H9 (cell line): ENCODE results near the gene KIF16B. TPM values are rescaled to one million over a fixed set of nuclear protein-coding genes. Genes with fewer than 3 reads are reported as not detected.

Experiments
- DNase-seq: peaks from one replicate; pipeline ENCODE4 v3.0.0-alpha.2; 2017
- H2AFZ ChIP-seq: one replicate; pipeline ENCODE4 v1.6.1; 2013; ENCODE audit warnings: mild to moderate bottlenecking, low read length, control low read depth, moderate library complexity
- H2AK5ac ChIP-seq: 2 replicates; pipeline ENCODE4 v1.6.1; 2013; ENCODE audit warnings: low read length, control low read depth, mixed read lengths; ENCODE audit not compliant: insufficient read length
- H2BK120ac ChIP-seq: one replicate; pipeline ENCODE4 v1.6.1; 2013; ENCODE audit warnings: low read depth, mild to moderate bottlenecking, low read length, control low read depth, inconsistent platforms; ENCODE audit not compliant: poor library complexity, severe bottlenecking
- H2BK12ac ChIP-seq: 2 replicates; pipeline ENCODE4 v1.6.1; 2013; ENCODE audit warnings: low read length, control low read depth, mixed read lengths, low read depth; ENCODE audit not compliant: insufficient read length
- H2BK15ac ChIP-seq: 2 replicates; pipeline ENCODE4 v1.6.1; 2013; ENCODE audit warnings: low read depth, low read length, control low read depth
- H2BK20ac ChIP-seq: one replicate; pipeline ENCODE4 v1.6.1; 2013; ENCODE audit warnings: low read depth, mild to moderate bottlenecking, low read length, control low read depth, inconsistent platforms; ENCODE audit not compliant: poor library complexity, severe bottlenecking
- H2BK5ac ChIP-seq: 2 replicates; pipeline ENCODE4 v1.6.1; 2013; ENCODE audit warnings: low read length, control low read depth, mixed read lengths; ENCODE audit not compliant: insufficient read length
- H3K14ac ChIP-seq: 2 replicates; pipeline ENCODE4 v1.6.1; 2013; ENCODE audit warnings: low read length, control low read depth; ENCODE audit not compliant: insufficient read depth
- H3K18ac ChIP-seq: 2 replicates; pipeline ENCODE4 v1.6.1; 2013; ENCODE audit warnings: low read depth, mild to moderate bottlenecking, mixed read lengths, low read length, control low read depth; ENCODE audit not compliant: insufficient read length
- H3K23ac ChIP-seq: 2 replicates; pipeline ENCODE4 v1.6.1; 2013; ENCODE audit warnings: low read length, control low read depth, mixed read lengths, low read depth; ENCODE audit not compliant: insufficient read length
- H3K23me2 ChIP-seq: 2 replicates; pipeline ENCODE4 v1.6.1; 2013; ENCODE audit warnings: low read depth, mild to moderate bottlenecking, mixed read lengths, low read length, control low read depth; ENCODE audit not compliant: insufficient read length, poor library complexity, severe bottlenecking
- H3K27ac ChIP-seq: 2 replicates; pipeline ENCODE4 v1.5.1; 2013; ENCODE audit warnings: low read length, control low read depth, mixed read lengths, low read depth; ENCODE audit not compliant: insufficient read length
- H3K27me3 ChIP-seq: 2 replicates; pipeline ENCODE4 v1.6.1; 2013; ENCODE audit warnings: low read length, control low read depth, inconsistent platforms; ENCODE audit not compliant: insufficient read depth
- H3K4ac ChIP-seq: 2 replicates; pipeline ENCODE4 v1.6.1; 2013; ENCODE audit warnings: low read depth, mild to moderate bottlenecking, control low read depth, inconsistent platforms, low read length, moderate library complexity
- H3K4me1 ChIP-seq: 2 replicates; pipeline ENCODE4 v1.6.1; 2013; ENCODE audit warnings: low read length, control low read depth, inconsistent platforms; ENCODE audit not compliant: insufficient read depth
- H3K4me2 ChIP-seq: 2 replicates; pipeline ENCODE4 v1.6.1; 2013; ENCODE audit warnings: low read length, control low read depth, mixed read lengths; ENCODE audit not compliant: insufficient read length, insufficient read depth
- H3K56ac ChIP-seq: 2 replicates; pipeline ENCODE4 v1.6.1; 2013; ENCODE audit warnings: low read depth, mild to moderate bottlenecking, mixed read lengths, low read length, control low read depth; ENCODE audit not compliant: insufficient read length
- H3K79me1 ChIP-seq: 2 replicates; pipeline ENCODE4 v1.6.1; 2013; ENCODE audit warnings: low read depth, mild to moderate bottlenecking, moderate library complexity, low read length, control low read depth, inconsistent platforms; ENCODE audit not compliant: insufficient read depth, poor library complexity, severe bottlenecking
- H3K79me2 ChIP-seq: 2 replicates; pipeline ENCODE4 v1.6.1; 2013; ENCODE audit warnings: low read length, control low read depth, inconsistent platforms; ENCODE audit not compliant: insufficient read depth
- H3K9ac ChIP-seq: 2 replicates; pipeline ENCODE4 v1.6.1; 2013; ENCODE audit warnings: low read length, control low read depth, mixed read lengths; ENCODE audit not compliant: insufficient read length; ENCODE audit errors: extremely low read depth
- H3K9me3 ChIP-seq: one replicate; pipeline ENCODE4 v1.6.1; 2013; ENCODE audit warnings: low read depth, low read length, inconsistent platforms; ENCODE audit not compliant: control insufficient read depth
- H3T11ph ChIP-seq: one replicate; pipeline ENCODE4 v1.6.1; 2013; ENCODE audit warnings: mild to moderate bottlenecking, low read length, control low read depth, inconsistent platforms
- H4K20me1 ChIP-seq: one replicate; pipeline ENCODE4 v1.6.1; 2013; ENCODE audit not compliant: control insufficient read depth, insufficient read length, insufficient read depth
- H4K5ac ChIP-seq: 2 replicates; pipeline ENCODE4 v1.6.1; 2013; ENCODE audit warnings: low read depth, mild to moderate bottlenecking, mixed read lengths, low read length, control low read depth; ENCODE audit not compliant: insufficient read length
- H4K8ac ChIP-seq: replicated peaks from 2 replicates; pipeline ENCODE4 v1.6.1; 2013; ENCODE audit warnings: low read length, control low read depth, mixed read lengths, low read depth; ENCODE audit not compliant: insufficient read length
- H4K91ac ChIP-seq: 2 replicates; pipeline ENCODE4 v1.6.1; 2013; ENCODE audit warnings: low read depth, mild to moderate bottlenecking, moderate library complexity, mixed read lengths, low read length, control low read depth; ENCODE audit not compliant: insufficient read length
- H3K27ac Mint-ChIP-seq, 3 experiments: 2 replicates in 2 of 3; 3 replicates in 1 of 3; pipeline ENCODE4 v1.8.0; 2020 to 2021; ENCODE audit warnings: mixed read lengths in 3 of 3, mild to moderate bottlenecking in 1 of 3, moderate library complexity in 1 of 3
- H3K27me3 Mint-ChIP-seq: 2 replicates; pipeline ENCODE4 v1.8.0; 2021; ENCODE audit warnings: low read depth, mild to moderate bottlenecking, moderate library complexity, mixed read lengths
- H3K36me3 Mint-ChIP-seq, 3 experiments: 2 replicates in 2 of 3; 3 replicates in 1 of 3; pipeline ENCODE4 v1.8.0; 2020 to 2021; ENCODE audit warnings: low read depth in 3 of 3, mixed read lengths in 3 of 3; ENCODE audit not compliant: insufficient read depth in 1 of 3
- H3K4me1 Mint-ChIP-seq, 2 experiments: 2 replicates each; pipeline ENCODE4 v1.8.0; 2020; ENCODE audit warnings: mixed read lengths in 2 of 2
- H3K4me3 Mint-ChIP-seq, 2 experiments: 2 replicates in 1 of 2; 3 replicates in 1 of 2; pipeline ENCODE4 v1.8.0; 2020 to 2021; ENCODE audit warnings: mild to moderate bottlenecking in 2 of 2, mixed read lengths in 2 of 2, moderate library complexity in 1 of 2
- H3K9me3 Mint-ChIP-seq, 2 experiments: 2 replicates in 1 of 2; 3 replicates in 1 of 2; pipeline ENCODE4 v1.8.0; 2020; ENCODE audit warnings: mild to moderate bottlenecking in 2 of 2, mixed read lengths in 2 of 2, moderate library complexity in 1 of 2
- CTCF ChIP-seq: fragments of 200-600 bp; sonication (generic); conservative IDR thresholded peaks from 3 replicates; pipeline ENCODE4 v1.8.0; 2021; ENCODE audit warnings: antibody characterized with exemption, mild to moderate bottlenecking
- WGBS: extraction: QIAGEN DNeasy Blood & Tissue Kit; methylation state at CpG from one replicate; pipeline ENCODE4 v1.1.7; 2013; ENCODE audit warnings: missing lambda C conversion rate, low lambda C conversion rate, mixed read lengths; ENCODE audit not compliant: insufficient read length; ENCODE audit errors: extremely low coverage; 5-methylcytosine and 5-hydroxymethylcytosine counted together
- total RNA-seq: library from RNA; stranded (reverse); gene quantifications from 2 replicates; pipeline ENCODE4 v1.2.1, GENCODE V29; 2021

The KIF16B gene
- total RNA-seq, 1 experiment from 2014 or later = 7.4 TPM

- H3K4ac ChIP-seq = no peak overlapping the region
- H4K5ac ChIP-seq = no peak overlapping the region
- no peaks in the 10 kb centered on the region for H3K9me3 ChIP-seq
- no peak overlapping the region for H2BK120ac ChIP-seq
- H2BK12ac ChIP-seq = no peak overlapping the region
- no peak overlapping the region for H3K14ac ChIP-seq
- H3K36me3 Mint-ChIP-seq = no peaks in the 10 kb centered on the region
- H4K8ac ChIP-seq = no peak overlapping the region
- no peak overlapping the region for H2AFZ ChIP-seq
- no peak overlapping the region for H2BK5ac ChIP-seq
- H3K27me3 Mint-ChIP-seq = no peaks in the 10 kb centered on the region
- no peaks in the 10 kb centered on the region for H4K20me1 ChIP-seq
- H3K4me2 ChIP-seq = no peak overlapping the region
- H3K23me2 ChIP-seq = no peaks in the 10 kb centered on the region
- H2AK5ac ChIP-seq = no peak overlapping the region
- H3K4me3 Mint-ChIP-seq = no peak overlapping the region
- H4K91ac ChIP-seq = no peak overlapping the region
- no peak overlapping the region for H2BK20ac ChIP-seq
- no peaks in the 10 kb centered on the region for H3K9me3 Mint-ChIP-seq
- peaks cover 2 to 5% of the 10 kb centered on the region in 2 experiments; a peak in 2 of 4 replicates for H3K4me1 Mint-ChIP-seq
- no peak overlapping the region for H3K23ac ChIP-seq
- no peak overlapping the region for H3K27ac ChIP-seq
- no peak overlapping the region for H3K18ac ChIP-seq
- peaks cover 2% of the 10 kb centered on the region; the same call in 1 of the 2 replicates for H3K4me1 ChIP-seq
- no peak overlapping the region for H3T11ph ChIP-seq
- no peak overlapping the region for H2BK15ac ChIP-seq
- no peak overlapping the region for H3K56ac ChIP-seq
- no CpG with 5 or more reads among the region's 6 CpGs for WGBS
- H3K27me3 ChIP-seq = no peaks in the 10 kb centered on the region
- H3K9ac ChIP-seq = no peak overlapping the region
- no peak for DNase-seq
- no peaks in the 10 kb centered on the region for H3K79me2 ChIP-seq
- TF ChIP-seq CTCF = no peak
- no peaks in the 10 kb centered on the region for H3K79me1 ChIP-seq
- peak overlapping the region in 1 of 3 experiments; percentile 74; a peak in 1 of 7 replicates for H3K27ac Mint-ChIP-seq
These were observed 223.6 kb downstream of the KIF16B start for GRCh38 chr20:16349523-16350260.
